GM12878 (cell line): ENCODE measurements around the gene MOK. TPM values are rescaled to one million over a fixed set of nuclear protein-coding genes. Genes with fewer than 3 reads are reported as not detected.
"Not testable (repeated sequence)": the region's sequence is repeated elsewhere in the genome, so short reads cannot be mapped to it uniquely, and the experiment has no call there.

Experiments used
- ATAC-seq: fragments of 200-7000 bp; cut with Tn5 transposase; 3 replicates; pipeline ENCODE4 v1.9.1; 2020; ENCODE audit warnings: mild to moderate bottlenecking, moderate library complexity
- BruUV-seq: library from RNA; stranded (reverse); fragments of 400-500 nt; replicated peaks from 2 replicates; lab custom pipeline; 2021; lab: Mats Ljungman, UMichigan
- CTCF ChIA-PET: fragments of 300-600 bp; sonication (Branson Sonifier 250); formaldehyde crosslinking; extraction: SDS; loops from one replicate; lab custom pipeline; 2021; ENCODE audit warnings: inconsistent platforms; lab: Yijun Ruan, JAX
- POLR2A ChIA-PET: fragments of 350-600 bp; formaldehyde crosslinking; extraction: SDS; loops from one replicate; lab custom pipeline; 2021; ENCODE audit warnings: inconsistent platforms; lab: Charles Lee
- RAD21 ChIA-PET: fragments of 300-600 bp; sonication (Branson Sonifier 250); formaldehyde crosslinking; loops from one replicate; lab custom pipeline; 2023; ENCODE audit warnings: antibody characterized with exemption; ENCODE audit not compliant: unreplicated experiment; lab: Charles Lee
- SMC1A ChIA-PET: fragments of 300-600 bp; sonication (Branson Sonifier 250); formaldehyde crosslinking; loops from one replicate; lab custom pipeline; 2023; ENCODE audit not compliant: unreplicated experiment, uncharacterized antibody; lab: Charles Lee
- DNase-seq: peaks from one replicate; pipeline ENCODE4 v3.0.0-alpha.2; 2011; ENCODE audit warnings: low read depth, low spot score
- FAIRE-seq: peaks from 3 replicates; lab custom pipeline; 2011; peaks lifted over from hg19 to GRCh38; lab: Jason Lieb, UNC
- H2AFZ ChIP-seq: 2 replicates; pipeline ENCODE4 v1.6.0; 2011; ENCODE audit warnings: low read depth, low read length, control low read depth; ENCODE audit not compliant: control insufficient read depth
- H3K27ac ChIP-seq: 2 replicates; pipeline ENCODE4 v1.5.1; 2011; ENCODE audit warnings: control low read depth; ENCODE audit not compliant: control insufficient read depth, insufficient read depth
- H3K27me3 ChIP-seq, 2 experiments: replicated peaks in 1 of 2; 2 replicates each; pipeline versions ENCODE4 v1.6.0 to v1.6.1; 2011; ENCODE audit warnings: low read length in 1 of 2; ENCODE audit not compliant: control insufficient read depth in 2 of 2, insufficient read depth in 2 of 2
- H3K36me3 ChIP-seq, 2 experiments: 2 replicates each; pipeline ENCODE4 v1.5.1; 2011; ENCODE audit warnings: low read length in 1 of 2; ENCODE audit not compliant: control insufficient read depth in 2 of 2, insufficient read depth in 2 of 2
- H3K4me1 ChIP-seq: 2 replicates; pipeline ENCODE4 v1.6.1; 2011; ENCODE audit warnings: mild to moderate bottlenecking, low read length, moderate library complexity, mixed read lengths; ENCODE audit not compliant: control insufficient read depth, insufficient read depth
- H3K4me2 ChIP-seq: 2 replicates; pipeline ENCODE4 v1.6.0; 2011; ENCODE audit warnings: control low read depth; ENCODE audit not compliant: control insufficient read depth, insufficient read depth
- H3K4me3 ChIP-seq: fragments of 200-600 bp; sonication (generic); 2 replicates; pipeline ENCODE4 v1.5.1; 2016
- H3K79me2 ChIP-seq: 2 replicates; pipeline ENCODE4 v1.6.0; 2011; ENCODE audit warnings: low read length; ENCODE audit not compliant: control insufficient read depth, insufficient read depth
- H3K9ac ChIP-seq: 2 replicates; pipeline ENCODE4 v1.8.0; 2011; ENCODE audit warnings: low read length, control low read depth, mixed read lengths; ENCODE audit not compliant: control insufficient read depth, insufficient read depth
- H3K9me3 ChIP-seq: replicated peaks from 3 replicates; pipeline ENCODE4 v1.5.1; 2011; ENCODE audit warnings: mild to moderate bottlenecking, low read length; ENCODE audit not compliant: control insufficient read depth, insufficient read depth
- H4K20me1 ChIP-seq: 2 replicates; pipeline ENCODE4 v1.6.0; 2011; ENCODE audit not compliant: control insufficient read depth, insufficient read depth
- BACH1 ChIP-seq: fragments of 450-650 bp; IDR thresholded peaks from 2 replicates; pipeline ENCODE4 v1.6.1; 2017; ENCODE audit warnings: mild to moderate bottlenecking, borderline replicate concordance
- ETV6 ChIP-seq, 2 experiments: fragments of 450-650 bp in 1 of 2; IDR thresholded peaks in 1 of 2; conservative IDR thresholded peaks in 1 of 2; 2 replicates each; pipeline ENCODE4 v1.6.1; 2014; ENCODE audit warnings: antibody characterized with exemption in 1 of 2, borderline replicate concordance in 1 of 2, low read depth in 1 of 2, mild to moderate bottlenecking in 1 of 2, moderate library complexity in 1 of 2
- GATAD2B ChIP-seq: fragments of 450-650 bp; conservative IDR thresholded peaks from 2 replicates; pipeline ENCODE4 v1.6.1; 2017; ENCODE audit warnings: low read depth, mild to moderate bottlenecking, moderate library complexity
- IKZF1 ChIP-seq: fragments of 450-650 bp; conservative IDR thresholded peaks from 2 replicates; pipeline ENCODE4 v1.6.1; 2017; ENCODE audit warnings: antibody characterized with exemption, mild to moderate bottlenecking
- MEF2A ChIP-seq: IDR thresholded peaks from 2 replicates; pipeline ENCODE4 v1.6.1; 2011; ENCODE audit warnings: low read depth, mild to moderate bottlenecking, low read length, moderate library complexity; ENCODE audit not compliant: insufficient read depth
- MEF2B ChIP-seq: fragments of 450-650 bp; IDR thresholded peaks from 2 replicates; pipeline ENCODE4 v1.6.1; 2018; ENCODE audit warnings: mild to moderate bottlenecking, moderate library complexity; ENCODE audit not compliant: partially characterized antibody, poor library complexity, severe bottlenecking
- MYC ChIP-seq: IDR thresholded peaks from 2 replicates; pipeline ENCODE4 v1.6.1; 2011; ENCODE audit warnings: mild to moderate bottlenecking, low read length, moderate library complexity, inconsistent platforms; ENCODE audit not compliant: insufficient read depth, insufficient replicate concordance, insufficient read length, severe bottlenecking
- NFYB ChIP-seq: IDR thresholded peaks from 2 replicates; pipeline ENCODE4 v1.6.1; 2011; ENCODE audit warnings: low read depth, mild to moderate bottlenecking, low read length, improper control_type of control experiment, moderate library complexity; ENCODE audit not compliant: insufficient read depth
- STAT1 ChIP-seq: fragments of 450-650 bp; conservative IDR thresholded peaks from 2 replicates; pipeline ENCODE4 v1.6.1; 2014; ENCODE audit warnings: antibody characterized with exemption, mild to moderate bottlenecking
- YY1 ChIP-seq: IDR thresholded peaks from 2 replicates; pipeline ENCODE4 v1.6.1; 2011; ENCODE audit warnings: low read depth, mild to moderate bottlenecking, low read length
- ZBED1 ChIP-seq: IDR thresholded peaks from 2 replicates; pipeline ENCODE4 v1.6.1; 2016; ENCODE audit warnings: borderline replicate concordance
- ZNF274 ChIP-seq: IDR thresholded peaks from one replicate; pipeline ENCODE4 v1.8.0; 2011; ENCODE audit not compliant: insufficient read length, insufficient read depth
- ZSCAN29 ChIP-seq: fragments of 450-650 bp; IDR thresholded peaks from 2 replicates; pipeline ENCODE4 v1.6.1; 2017; ENCODE audit warnings: mild to moderate bottlenecking, moderate library complexity
- WGBS: methylation state at CpG from one replicate; pipeline ENCODE4 v1.1.6; 2016; ENCODE audit warnings: low lambda C conversion rate; ENCODE audit not compliant: insufficient replicate concordance, insufficient coverage; ENCODE audit errors: missing lambda C conversion rate; 5-methylcytosine and 5-hydroxymethylcytosine counted together
- in situ Hi-C: fragments of 300-500 bp; cut with MboI; formaldehyde crosslinking; loops from 9 replicates; pipeline ENCODE4 v1.14.3; 2018; ENCODE audit warnings: mixed read lengths
- intact Hi-C: fragments of 100-400 bp; cut with micrococcal nuclease; formaldehyde crosslinking; loops from one replicate; pipeline ENCODE4 v1.14.2; 2022; ENCODE audit not compliant: unreplicated experiment
- polyA plus RNA-seq, 11 experiments: library from polyadenylated mRNA; depleted of rRNA in 4 of 11; unstranded in 6 of 11; stranded (reverse) in 5 of 11; fragments of >200 nt; fragmentation: Nextera tagmentation in 4 of 11; fragmentation: Illumina TruSeq in 1 of 11; extraction: Ambion mirVana in 4 of 11; extraction: Trizol in 1 of 11; gene quantifications; 1 replicate in 1 of 11; 2 replicates in 10 of 11; pipeline versions ENCODE4 v1.2.1 to v1.2.3, GENCODE V29; 2011 to 2016; ENCODE audit warnings: inconsistent platforms in 2 of 11, missing spikeins in 2 of 11, low read depth in 1 of 11
- total RNA-seq, 4 experiments: library from RNA; depleted of rRNA in 3 of 4; stranded (reverse); fragments of >200 nt in 3 of 4; fragmentation: Illumina TruSeq in 1 of 4; extraction: Trizol in 1 of 4; gene quantifications; 2 replicates each; pipeline versions ENCODE4 v1.2.1 to v1.2.3, GENCODE V29; 2013 to 2021
- TF ChIP-seq, protein P1 (sequence below): fragments of 450-650 bp; IDR thresholded peaks from 2 replicates; pipeline ENCODE4 v1.6.1; 2014; ENCODE audit warnings: mild to moderate bottlenecking

The MOK gene
- total and polyA plus RNA-seq, 10 of the 15 experiments (the other 5 are each of a cell fraction or from before 2014, with no cell fraction given) = 0.10 to 3.0 (median 1.4) TPM

DNA sequence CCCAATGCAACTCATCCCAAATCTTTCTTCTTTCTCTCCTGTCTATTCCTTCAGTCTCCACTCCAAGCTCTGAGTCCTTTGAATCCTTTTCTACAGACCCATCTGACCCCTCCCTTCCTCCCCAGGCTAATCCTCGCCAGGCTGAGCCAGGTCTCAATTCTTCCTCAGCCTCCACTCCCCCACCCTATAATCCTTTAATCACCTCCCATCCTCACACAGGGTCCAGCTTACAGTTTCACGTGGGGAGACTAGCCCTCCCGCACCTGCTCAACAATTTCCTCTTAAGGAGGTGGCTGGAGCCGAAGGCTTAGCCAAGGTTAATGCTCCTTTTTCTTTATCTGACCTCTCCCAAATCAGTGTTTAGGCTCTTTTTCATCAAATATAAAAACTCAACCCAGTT lies 63.8 kb downstream of the MOK start:
- H3K27ac ChIP-seq = no peak overlapping the region
- TF ChIP-seq ZBED1 (no peak), ETV6 (conservative IDR thresholded peaks at IDR 0.05 in 1 of 2, IDR thresholded peaks at IDR 0.05 in 1 of 2; ENCODE audit: borderline replicate concordance in 1 of 2, low read depth in 1 of 2) (no peak), MEF2B (no peak), YY1 (no peak), ZNF274 (no peak), NFYB (no peak), BACH1 (no peak), ZSCAN29 (no peak), IKZF1 (no peak), MYC (no peak), STAT1 (no peak), GATAD2B (no peak), MEF2A (no peak)
- TF ChIP-seq, protein P1, sequence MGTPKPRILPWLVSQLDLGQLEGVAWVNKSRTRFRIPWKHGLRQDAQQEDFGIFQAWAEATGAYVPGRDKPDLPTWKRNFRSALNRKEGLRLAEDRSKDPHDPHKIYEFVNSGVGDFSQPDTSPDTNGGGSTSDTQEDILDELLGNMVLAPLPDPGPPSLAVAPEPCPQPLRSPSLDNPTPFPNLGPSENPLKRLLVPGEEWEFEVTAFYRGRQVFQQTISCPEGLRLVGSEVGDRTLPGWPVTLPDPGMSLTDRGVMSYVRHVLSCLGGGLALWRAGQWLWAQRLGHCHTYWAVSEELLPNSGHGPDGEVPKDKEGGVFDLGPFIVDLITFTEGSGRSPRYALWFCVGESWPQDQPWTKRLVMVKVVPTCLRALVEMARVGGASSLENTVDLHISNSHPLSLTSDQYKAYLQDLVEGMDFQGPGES = no peak
- TF ChIP-seq, all 136 proteins: peak for 0
- ATAC-seq = no peak
- BruUV-seq = no TSS peak
- ChIA-PET CTCF (no interaction called here), POLR2A (no interaction called here), SMC1A (no interaction called here), RAD21 (no interaction called here)
- in situ Hi-C loops (no loop called here), intact Hi-C loops (no loop called here)
- H3K4me1 ChIP-seq = no peaks in the 10 kb centered on the region
- H2AFZ ChIP-seq = no peak overlapping the region
- H3K36me3 ChIP-seq = no peaks in the 10 kb centered on the region
- DNase-seq = no peak
- no peak overlapping the region for H3K9ac ChIP-seq
- no peaks in the 10 kb centered on the region for H3K27me3 ChIP-seq
- H3K9me3 ChIP-seq = no peaks in the 10 kb centered on the region; the same call in 2 of the 3 replicates
- FAIRE-seq = no peak
- H3K4me3 ChIP-seq = no peak overlapping the region
- WGBS = 46% methylated on average over 4 of the region's 4 CpGs
- no peak overlapping the region for H3K4me2 ChIP-seq
- H4K20me1 ChIP-seq = no peaks in the 10 kb centered on the region
- H3K79me2 ChIP-seq = no peaks in the 10 kb centered on the region

DNA sequence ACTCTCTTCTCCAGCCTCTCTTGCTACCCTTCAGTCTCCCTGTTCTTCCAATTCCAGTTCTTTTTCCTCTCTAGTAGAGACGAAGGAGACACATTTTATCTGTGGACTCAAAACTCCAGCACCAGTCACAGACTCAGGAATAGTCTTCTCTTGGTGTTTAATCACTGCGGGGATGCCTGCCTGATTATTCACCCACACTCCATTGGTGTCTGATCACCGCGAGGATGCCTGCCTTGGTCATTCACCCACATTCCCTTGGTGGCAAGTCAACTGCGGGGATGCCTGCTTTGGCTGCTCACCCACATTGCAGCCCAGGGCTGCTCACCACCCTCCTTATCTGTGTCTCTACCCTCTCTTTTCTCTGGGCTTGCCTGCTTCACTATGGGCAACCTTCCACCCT lies 64.5 kb downstream of the MOK start:
- H3K36me3 ChIP-seq, RAD21 ChIA-PET, intact Hi-C loops, H3K4me1 ChIP-seq, DNase-seq, in situ Hi-C loops, BruUV-seq, H3K9me3 ChIP-seq, CTCF ChIA-PET, ATAC-seq, FAIRE-seq, H2AFZ ChIP-seq, H3K4me2 ChIP-seq, H3K79me2 ChIP-seq, H3K4me3 ChIP-seq, H4K20me1 ChIP-seq, H3K27ac ChIP-seq, SMC1A ChIA-PET, POLR2A ChIA-PET, H3K9ac ChIP-seq, H3K27me3 ChIP-seq: not testable (repeated sequence)
- WGBS = 63% methylated on average over 5 of the region's 5 CpGs
